GM12891 (cell line): ENCODE data around the gene KLF16.

Source experiments
- POLR2A ChIP-seq: IDR thresholded peaks from 2 replicates; pipeline ENCODE4 v1.6.1; 2011; ENCODE audit warnings: low read depth, low read length, control low read depth
- POLR2AphosphoS5 ChIP-seq: IDR thresholded peaks from 2 replicates; pipeline ENCODE4 v1.6.1; 2011; ENCODE audit warnings: low read depth, low read length, control low read depth

GRCh38 chr19:1824252-1824622 lies 39.1 kb downstream of the KLF16 start:
- TF ChIP-seq POLR2A, result no peak
- TF ChIP-seq POLR2AphosphoS5, result no peak
